ENCODE results near the gene PTPRM.

The PTPRM gene

GRCh38 chr18:8073167-8073566, 506.1 kb downstream of the PTPRM start:
- no peak for TF ChIP-seq ARNTL (CRISPR knock-in tag; IDR thresholded peaks at IDR 0.05; ENCODE audit: borderline replicate concordance, low read depth)
- no peak for TF ChIP-seq TOX (CRISPR knock-in tag; IDR thresholded peaks at IDR 0.05; ENCODE audit: borderline replicate concordance)
- TF ChIP-seq CREB5 (CRISPR knock-in tag; IDR thresholded peaks at IDR 0.05; ENCODE audit: low read depth): no peak
- no peak for TF ChIP-seq POU6F1 (CRISPR knock-in tag; IDR thresholded peaks at IDR 0.05; ENCODE audit: borderline replicate concordance, low read depth)
- no peak for TF ChIP-seq CSRNP3 (CRISPR knock-in tag; IDR thresholded peaks at IDR 0.05)
- TF ChIP-seq ZFP3 (CRISPR knock-in tag; IDR thresholded peaks at IDR 0.05): no peak
- TF ChIP-seq OSR1 (CRISPR knock-in tag; IDR thresholded peaks at IDR 0.05): no peak
- TF ChIP-seq GLIS3 (CRISPR knock-in tag; IDR thresholded peaks at IDR 0.05): no peak
- no peak for TF ChIP-seq ISL1 (CRISPR knock-in tag; IDR thresholded peaks at IDR 0.05)
- no peak for TF ChIP-seq ESRRG (CRISPR knock-in tag; IDR thresholded peaks at IDR 0.05)
- TF ChIP-seq SNAI2 (CRISPR knock-in tag; IDR thresholded peaks at IDR 0.05): no peak
- no peak for ATAC-seq

GRCh38 chr18:8080092-8080491, 513.0 kb downstream of the PTPRM start:
- TF ChIP-seq ZC3H10 (CRISPR knock-in tag; IDR thresholded peaks at IDR 0.05): no peak
- no peak for TF ChIP-seq ZFP30 (CRISPR knock-in tag; IDR thresholded peaks at IDR 0.05)
- TF ChIP-seq PPARA (CRISPR knock-in tag; IDR thresholded peaks at IDR 0.05; ENCODE audit: borderline replicate concordance): no peak
- no peak for TF ChIP-seq ARNTL (CRISPR knock-in tag; IDR thresholded peaks at IDR 0.05; ENCODE audit: borderline replicate concordance, low read depth)
- TF ChIP-seq ZFP3 (CRISPR knock-in tag; IDR thresholded peaks at IDR 0.05): no peak
- no peak for TF ChIP-seq GLIS3 (CRISPR knock-in tag; IDR thresholded peaks at IDR 0.05)
- TF ChIP-seq RARB (CRISPR knock-in tag; IDR thresholded peaks at IDR 0.05): no peak
- TF ChIP-seq CSDC2 (CRISPR knock-in tag; IDR thresholded peaks at IDR 0.05): no peak
- no peak for ATAC-seq

GRCh38 chr18:8081267-8081666, 514.2 kb downstream of the PTPRM start:
- TF ChIP-seq TCF4 (CRISPR knock-in tag; IDR thresholded peaks at IDR 0.05; ENCODE audit: borderline replicate concordance) (no peak), RARB (CRISPR knock-in tag; IDR thresholded peaks at IDR 0.05) (no peak), ZC3H10 (CRISPR knock-in tag; IDR thresholded peaks at IDR 0.05) (no peak), TOX (CRISPR knock-in tag; IDR thresholded peaks at IDR 0.05; ENCODE audit: borderline replicate concordance) (no peak), ZNF565 (CRISPR knock-in tag; conservative IDR thresholded peaks at IDR 0.05; ENCODE audit: low read depth) (no peak), ISL1 (CRISPR knock-in tag; IDR thresholded peaks at IDR 0.05) (no peak), SNAI2 (CRISPR knock-in tag; IDR thresholded peaks at IDR 0.05) (no peak), CREB5 (CRISPR knock-in tag; IDR thresholded peaks at IDR 0.05; ENCODE audit: low read depth) (no peak), ZNF70 (CRISPR knock-in tag; IDR thresholded peaks at IDR 0.05) (no peak), CSRNP3 (CRISPR knock-in tag; IDR thresholded peaks at IDR 0.05) (no peak), ZFP3 (CRISPR knock-in tag; IDR thresholded peaks at IDR 0.05) (no peak), PATZ1 (CRISPR knock-in tag; IDR thresholded peaks at IDR 0.05; ENCODE audit: borderline replicate concordance) (no peak), OSR1 (CRISPR knock-in tag; IDR thresholded peaks at IDR 0.05) (no peak), GLIS3 (CRISPR knock-in tag; IDR thresholded peaks at IDR 0.05) (no peak), PPARA (CRISPR knock-in tag; IDR thresholded peaks at IDR 0.05; ENCODE audit: borderline replicate concordance) (no peak)
- no peak for ATAC-seq

Data from SK-N-SH treated with all-trans-retinoic acid at 6 μM for 48 hours (cell line).